HL-60 (cell line): Measurements from ENCODE around the gene EGLN1.

Experiments used
- DNase-seq, 2 experiments: peaks; one replicate each; pipeline ENCODE4 v3.0.0-alpha.2; 2010 to 2020; ENCODE audit warnings: low read depth in 1 of 2, low spot score in 1 of 2
- H3K27ac ChIP-seq: fragments of 250-450 bp; sonication (Bioruptor Pico); replicated peaks from 2 replicates; pipeline ENCODE4 v1.5.1; 2020; ENCODE audit warnings: mild to moderate bottlenecking, moderate library complexity
- H3K27me3 ChIP-seq: fragments of 250-450 bp; sonication (Bioruptor Pico); 2 replicates; pipeline ENCODE4 v1.5.1; 2021; ENCODE audit warnings: mild to moderate bottlenecking, moderate library complexity; ENCODE audit not compliant: insufficient read depth, poor library complexity, severe bottlenecking
- H3K4me3 ChIP-seq: replicated peaks from 2 replicates; pipeline ENCODE4 v1.5.1; 2011; ENCODE audit warnings: mild to moderate bottlenecking, control low read depth, low read length; ENCODE audit not compliant: insufficient read depth
- GABPA ChIP-seq: IDR thresholded peaks from 2 replicates; pipeline ENCODE4 v1.6.1; 2012; ENCODE audit warnings: low read depth
- POLR2AphosphoS5 ChIP-seq: IDR thresholded peaks from 2 replicates; pipeline ENCODE4 v1.6.1; 2012; ENCODE audit warnings: low read depth
- REST ChIP-seq: IDR thresholded peaks from 2 replicates; pipeline ENCODE4 v1.6.1; 2012; ENCODE audit warnings: low read depth; ENCODE audit not compliant: insufficient replicate concordance
- SPI1 ChIP-seq: IDR thresholded peaks from 2 replicates; pipeline ENCODE4 v1.6.1; 2012; ENCODE audit warnings: low read depth, mild to moderate bottlenecking, borderline replicate concordance
- TF ChIP-seq, protein P1 (sequence below): IDR thresholded peaks from one replicate; pipeline ENCODE4 v1.5.1; 2011; ENCODE audit warnings: low read length, control low read depth, inconsistent platforms; ENCODE audit not compliant: insufficient read depth

Gene EGLN1

DNA sequence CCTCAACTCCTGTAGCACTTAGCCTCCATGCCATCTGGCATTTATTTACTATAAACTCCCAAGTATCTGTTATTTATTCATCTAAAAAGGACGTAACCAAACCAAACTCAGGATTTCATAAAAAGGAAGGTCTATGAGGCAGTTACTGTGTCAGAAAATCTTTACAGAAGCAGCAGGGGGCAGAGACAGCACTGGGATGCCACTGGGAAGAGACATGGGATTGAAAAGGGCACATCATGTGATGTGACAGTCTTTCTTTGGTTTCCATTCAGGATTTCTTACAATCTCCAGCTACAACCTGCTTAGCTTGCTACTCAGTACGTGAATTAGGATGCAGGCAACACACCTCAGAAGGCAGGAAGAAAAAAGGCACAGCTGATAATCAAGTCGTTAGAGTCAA, 52.8 kb downstream of the EGLN1 start:
- no peaks in the 10 kb centered on the region for H3K27me3 ChIP-seq
- no peak overlapping the region for H3K27ac ChIP-seq
- H3K4me3 ChIP-seq = no peak overlapping the region
- no peak for DNase-seq
- TF ChIP-seq POLR2AphosphoS5 (no peak), GABPA (no peak), SPI1 (no peak), REST (no peak)
- TF ChIP-seq, protein P1, sequence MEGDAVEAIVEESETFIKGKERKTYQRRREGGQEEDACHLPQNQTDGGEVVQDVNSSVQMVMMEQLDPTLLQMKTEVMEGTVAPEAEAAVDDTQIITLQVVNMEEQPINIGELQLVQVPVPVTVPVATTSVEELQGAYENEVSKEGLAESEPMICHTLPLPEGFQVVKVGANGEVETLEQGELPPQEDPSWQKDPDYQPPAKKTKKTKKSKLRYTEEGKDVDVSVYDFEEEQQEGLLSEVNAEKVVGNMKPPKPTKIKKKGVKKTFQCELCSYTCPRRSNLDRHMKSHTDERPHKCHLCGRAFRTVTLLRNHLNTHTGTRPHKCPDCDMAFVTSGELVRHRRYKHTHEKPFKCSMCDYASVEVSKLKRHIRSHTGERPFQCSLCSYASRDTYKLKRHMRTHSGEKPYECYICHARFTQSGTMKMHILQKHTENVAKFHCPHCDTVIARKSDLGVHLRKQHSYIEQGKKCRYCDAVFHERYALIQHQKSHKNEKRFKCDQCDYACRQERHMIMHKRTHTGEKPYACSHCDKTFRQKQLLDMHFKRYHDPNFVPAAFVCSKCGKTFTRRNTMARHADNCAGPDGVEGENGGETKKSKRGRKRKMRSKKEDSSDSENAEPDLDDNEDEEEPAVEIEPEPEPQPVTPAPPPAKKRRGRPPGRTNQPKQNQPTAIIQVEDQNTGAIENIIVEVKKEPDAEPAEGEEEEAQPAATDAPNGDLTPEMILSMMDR = no peak

- no peak for DNase-seq
- no peak overlapping the region for H3K4me3 ChIP-seq
- H3K27me3 ChIP-seq = no peaks in the 10 kb centered on the region
- no peak overlapping the region for H3K27ac ChIP-seq
- TF ChIP-seq GABPA (no peak), REST (no peak), POLR2AphosphoS5 (no peak), SPI1 (no peak)
- TF ChIP-seq, protein P1 = no peak
Observed at GRCh38 chr1:231364192-231364591, 57.9 kb downstream of the EGLN1 start.

GRCh38 chr1:231363624-231364023, 58.5 kb downstream of the EGLN1 start:
- no peak for DNase-seq
- Histone ChIP-seq H3K27ac (no peak overlapping the region), H3K4me3 (no peak overlapping the region), H3K27me3 (no peaks in the 10 kb centered on the region)
- TF ChIP-seq SPI1 = no peak
- no peak for TF ChIP-seq POLR2AphosphoS5
- TF ChIP-seq, protein P1 = no peak

- Histone ChIP-seq H3K27me3 (no peaks in the 10 kb centered on the region), H3K4me3 (no peak overlapping the region), H3K27ac (no peak overlapping the region)
- DNase-seq = no peak
- TF ChIP-seq REST (no peak), POLR2AphosphoS5 (no peak), GABPA (no peak), SPI1 (no peak)
- TF ChIP-seq, protein P1 = no peak
Observed at GRCh38 chr1:231362325-231362724, 59.8 kb downstream of the EGLN1 start.
